Measurements from ENCODE around the gene HNRNPL.
"Not testable (repeated sequence)": the region's sequence is repeated elsewhere in the genome, so short reads cannot be mapped to it uniquely, and the experiment has no call there.

Gene HNRNPL

DNA sequence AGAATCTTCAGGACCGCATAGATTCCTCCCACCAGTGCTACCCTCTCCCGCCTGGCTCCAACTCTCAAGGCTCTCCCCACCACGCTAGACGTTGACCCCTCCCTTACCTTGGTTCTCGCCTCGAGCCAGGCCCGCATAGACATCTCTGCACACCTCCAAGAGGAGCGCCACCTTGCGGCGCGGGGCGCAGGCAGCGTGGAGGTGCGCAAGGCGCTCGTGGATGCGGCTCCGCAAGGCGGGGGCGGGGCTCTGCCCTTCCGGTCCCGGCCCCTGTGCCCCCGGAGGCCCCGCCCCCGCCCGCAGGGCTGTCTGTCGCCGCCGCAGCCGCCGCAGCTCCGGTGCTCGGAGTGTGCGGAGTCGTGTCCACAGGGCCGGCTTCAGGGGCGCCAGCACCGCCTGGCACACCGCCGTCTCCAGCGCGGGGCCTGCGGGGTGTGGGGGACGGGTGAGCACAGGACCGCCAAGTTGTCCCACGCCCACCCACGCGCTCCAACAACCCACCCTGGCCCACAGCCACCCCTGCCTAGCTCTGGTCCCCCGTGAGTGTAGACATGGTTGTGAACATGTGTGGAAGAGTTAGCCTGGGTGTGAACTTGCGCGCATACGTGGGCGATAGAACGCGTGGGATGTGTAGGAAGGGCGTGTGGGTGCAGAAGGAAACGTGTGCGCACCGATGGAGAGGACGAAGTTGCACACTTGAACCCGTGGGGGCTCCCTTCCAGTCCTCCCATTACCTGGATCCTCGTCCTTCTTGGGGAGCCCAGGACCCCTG is 20.2 kb upstream of the HNRNPL start:
- DNase-seq (ENCODE audit: low spot score), result peak; percentile 87

DNA sequence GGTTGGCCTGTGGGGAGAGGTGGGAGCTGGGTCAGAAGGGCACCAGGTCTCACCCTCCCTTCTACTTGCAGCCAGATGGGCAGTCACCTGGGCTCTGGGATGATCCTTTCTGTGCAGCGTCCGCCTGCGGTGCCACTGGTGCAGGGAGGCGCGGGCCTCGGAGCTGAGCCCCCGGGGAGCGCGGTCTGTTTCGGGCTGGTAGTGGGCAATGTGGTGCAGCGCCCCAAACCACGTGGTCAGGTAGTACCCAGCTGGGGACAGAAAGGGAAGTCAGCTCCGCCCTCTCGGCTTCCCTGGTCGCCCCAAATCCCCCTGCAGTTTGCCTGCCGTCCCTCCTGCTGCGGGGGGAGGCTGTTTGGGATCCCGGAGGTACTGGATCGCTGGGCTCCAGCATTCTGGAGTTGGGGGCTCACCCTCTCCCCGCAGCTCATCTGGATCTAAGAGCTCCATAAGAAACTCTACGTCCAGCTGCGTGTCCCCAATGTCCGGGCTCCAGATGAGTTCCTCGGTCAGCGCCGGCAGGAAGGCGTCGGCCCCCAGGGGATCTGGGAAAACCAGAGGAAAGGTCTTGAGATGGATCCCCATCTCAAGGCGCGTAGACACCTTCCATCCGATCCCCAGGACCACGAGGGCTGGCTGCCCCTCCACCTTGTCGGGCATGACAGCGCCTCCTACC is 19.5 kb upstream of the HNRNPL start:
- no peak for DNase-seq (ENCODE audit: low spot score)

DNA sequence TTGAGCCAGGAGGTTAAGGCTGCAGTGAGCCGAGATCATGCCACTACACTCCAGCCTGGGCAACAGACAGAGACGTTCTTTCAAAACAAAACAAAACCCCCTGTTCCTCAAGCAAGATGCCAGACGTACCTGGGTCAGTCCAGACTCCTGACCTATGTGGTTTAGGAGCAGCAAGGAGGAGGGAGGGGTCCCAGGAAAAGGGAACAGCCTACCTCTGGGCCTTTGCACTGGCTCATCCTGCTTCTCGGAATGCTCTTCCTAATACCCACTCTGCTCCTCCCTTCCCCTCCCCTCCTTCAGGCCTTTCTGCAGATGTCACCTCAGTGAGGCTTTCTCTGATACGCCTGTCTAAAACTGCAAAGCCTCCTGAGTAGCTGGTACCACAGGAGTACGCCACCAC is 18.8 kb upstream of the HNRNPL start:
- no peak for DNase-seq (ENCODE audit: low spot score)

DNA sequence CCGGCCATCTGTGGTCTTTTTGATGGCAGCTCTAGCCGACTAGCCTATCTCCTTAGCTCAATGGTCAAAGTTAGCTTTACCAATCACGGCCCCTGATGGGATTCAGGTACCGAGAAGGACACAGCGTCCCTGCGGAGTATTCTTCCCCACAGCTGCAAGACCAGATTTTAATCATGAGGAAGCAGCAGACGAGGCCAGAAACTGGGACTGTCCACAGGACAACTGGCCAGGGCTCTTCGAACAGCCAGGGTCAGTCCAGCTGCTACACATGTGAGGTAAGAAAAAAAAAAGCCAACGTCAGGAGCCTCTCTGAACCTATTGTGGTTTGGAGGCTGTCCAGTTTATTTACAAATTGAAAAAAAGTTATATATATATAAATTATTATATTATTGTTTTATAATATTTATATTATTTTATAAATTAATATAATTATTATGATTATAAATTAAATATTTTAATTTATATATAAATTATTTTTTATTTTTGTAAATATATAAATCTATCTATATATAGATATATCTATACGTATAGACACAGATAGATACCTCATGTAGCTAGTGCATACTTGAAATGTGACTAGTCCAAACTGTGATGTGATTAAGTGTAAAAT is 17.5 kb upstream of the HNRNPL start:
- no peak for DNase-seq (ENCODE audit: low spot score)

DNA sequence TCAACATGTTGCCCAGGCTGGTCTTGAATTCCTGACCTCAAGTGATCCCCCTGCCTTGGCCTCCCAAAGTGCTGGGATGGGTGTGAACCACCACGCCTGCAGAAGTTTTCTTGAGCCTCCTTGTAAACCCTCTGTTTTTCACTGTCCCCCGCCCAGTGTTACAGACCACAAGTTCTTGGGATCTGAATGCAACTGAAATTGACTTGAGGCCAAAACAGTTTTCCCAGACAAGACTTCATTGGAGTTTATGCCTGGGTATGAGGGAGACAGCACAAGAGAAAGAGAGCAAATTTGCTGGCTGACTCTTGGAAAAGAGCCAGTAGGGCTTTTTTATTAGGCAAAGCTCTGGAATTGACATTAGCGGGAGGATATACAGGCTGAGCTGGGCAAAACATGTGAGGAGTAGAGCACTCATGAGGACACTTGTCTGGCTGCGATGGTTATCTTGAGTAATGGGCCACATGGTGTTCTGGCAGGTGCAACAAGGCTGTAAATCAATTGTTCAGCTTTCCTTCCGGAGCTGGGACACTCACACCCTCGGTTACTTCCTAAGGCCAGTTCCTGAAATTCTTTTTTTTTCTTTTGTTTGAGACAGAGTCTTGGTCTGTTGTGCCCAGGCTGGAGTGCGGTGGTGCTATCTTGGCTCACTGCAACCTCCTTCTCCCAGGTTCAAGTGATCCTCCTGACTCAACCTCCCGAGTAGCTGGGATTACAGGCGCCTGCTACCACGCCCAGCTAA is 12.7 kb upstream of the HNRNPL start:
- DNase-seq (ENCODE audit: low spot score), result no peak

DNA sequence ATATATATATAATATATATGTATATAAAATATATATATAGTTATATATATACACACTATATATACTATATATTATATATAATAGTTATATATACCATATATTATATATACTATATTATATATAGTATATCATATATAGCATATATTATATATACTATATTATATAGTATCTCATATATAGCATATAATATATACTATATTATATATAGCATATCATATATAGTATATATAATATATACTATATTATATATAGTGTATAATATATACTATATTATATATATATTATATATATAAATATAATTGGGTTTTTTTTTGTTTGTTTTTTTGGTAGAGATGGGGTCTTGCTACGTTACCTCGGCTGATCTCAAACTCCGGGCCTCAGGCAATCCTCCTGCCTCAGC is 11.6 kb upstream of the HNRNPL start:
- no peak for DNase-seq (ENCODE audit: low spot score)

DNA sequence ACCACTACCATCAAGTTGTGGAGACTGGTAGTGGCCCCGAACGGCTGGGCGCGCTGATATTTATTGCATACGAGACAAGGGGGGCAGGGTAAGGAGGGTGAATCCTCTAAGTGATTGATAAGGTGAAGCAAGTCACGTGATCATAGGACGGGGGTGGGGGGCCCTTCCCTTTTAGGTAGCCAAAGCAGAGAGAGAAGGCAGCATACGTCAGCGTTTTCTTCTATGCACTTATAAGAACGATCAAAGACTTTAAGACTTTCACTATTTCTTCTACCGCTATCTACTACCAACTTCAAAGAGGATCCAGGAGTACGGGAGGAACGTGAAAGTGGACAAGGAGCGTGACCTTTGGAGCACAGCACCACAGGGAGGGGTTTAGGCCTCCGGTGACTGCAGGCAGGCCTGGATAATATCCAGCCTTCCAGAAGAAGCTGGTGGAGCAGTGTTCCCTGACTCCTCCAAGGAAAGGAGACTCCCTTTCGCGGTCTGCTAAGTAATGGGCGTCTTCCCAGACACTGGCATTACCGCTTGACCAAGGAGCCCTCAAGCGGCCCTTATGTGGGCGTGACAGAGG is 9.9 kb upstream of the HNRNPL start:
- not testable (repeated sequence) for DNase-seq (ENCODE audit: low spot score)

DNA sequence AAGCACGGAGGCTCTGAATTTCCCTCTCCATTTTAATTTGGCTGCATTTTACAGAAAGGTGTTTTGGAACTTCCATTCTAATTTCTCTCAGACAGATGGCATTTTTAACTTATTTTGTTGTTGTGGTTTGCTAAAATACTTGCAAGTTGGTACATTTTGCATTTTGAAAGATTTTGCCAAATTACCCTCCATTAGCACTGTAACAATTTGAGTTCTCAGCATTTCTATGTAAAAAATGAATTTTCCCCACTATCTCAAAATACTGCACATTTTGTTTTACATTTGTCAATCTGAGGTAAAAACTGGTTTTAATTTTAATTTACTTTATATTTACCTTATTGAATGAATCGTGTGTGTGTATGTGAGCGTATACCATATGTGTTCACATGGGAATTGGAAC is 7.0 kb upstream of the HNRNPL start:
- no peak for DNase-seq (ENCODE audit: low spot score)

DNA sequence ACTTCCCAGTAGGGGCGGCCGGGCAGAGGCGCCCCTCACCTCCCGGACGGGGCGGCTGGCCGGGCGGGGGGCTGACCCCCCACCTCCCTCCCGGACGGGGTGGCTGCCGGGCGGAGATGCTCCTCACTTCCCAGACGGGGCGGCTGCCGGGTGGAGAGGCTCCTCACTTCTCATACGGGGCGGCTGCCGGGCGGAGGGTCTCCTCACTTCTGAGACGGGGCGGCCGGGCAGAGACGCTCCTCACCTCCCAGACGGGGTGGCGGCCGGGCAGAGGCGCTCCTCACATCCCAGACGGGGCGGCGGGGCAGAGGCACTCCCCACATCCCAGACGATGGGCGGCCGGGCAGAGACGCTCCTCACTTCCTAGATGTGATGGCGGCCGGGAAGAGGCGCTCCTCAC is 6.0 kb upstream of the HNRNPL start:
- not testable (repeated sequence) for DNase-seq (ENCODE audit: low spot score)

DNA sequence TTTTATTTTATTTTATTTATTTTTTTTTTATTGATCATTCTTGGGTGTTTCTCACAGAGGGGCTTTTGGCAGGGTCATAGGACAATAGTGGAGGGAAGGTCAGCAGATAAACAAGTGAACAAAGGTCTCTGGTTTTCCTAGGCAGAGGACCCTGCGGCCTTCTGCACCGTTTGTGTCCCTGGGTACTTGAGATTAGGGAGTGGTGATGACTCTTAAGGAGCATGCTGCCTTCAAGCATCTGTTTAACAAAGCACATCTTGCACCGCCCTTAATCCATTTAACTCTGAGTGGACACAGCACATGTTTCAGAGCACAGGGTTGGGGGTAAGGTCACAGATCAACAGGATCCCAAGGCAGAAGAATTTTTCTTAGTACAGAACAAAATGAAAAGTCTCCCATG is 5.2 kb upstream of the HNRNPL start:
- DNase-seq (ENCODE audit: low spot score), result not testable (repeated sequence)

DNA sequence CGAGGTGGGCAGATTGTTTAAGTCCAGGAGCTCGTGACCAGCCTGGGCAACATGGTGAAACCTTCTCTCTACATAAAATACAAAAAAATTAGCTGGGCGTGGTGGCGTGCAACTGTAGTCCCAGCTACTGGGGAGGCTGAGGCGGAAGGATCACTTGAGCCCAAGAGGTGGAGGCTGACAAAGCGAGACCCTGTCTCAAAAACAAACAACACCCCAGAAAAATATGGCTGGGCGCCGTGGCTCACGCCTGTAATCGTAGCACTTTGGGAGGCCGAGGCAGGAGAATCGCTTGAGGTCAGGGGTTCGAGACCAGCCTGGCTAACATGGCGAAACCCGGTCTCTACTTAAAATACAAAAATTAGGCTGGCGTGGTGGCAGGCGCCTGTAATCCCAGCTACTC is 3.4 kb upstream of the HNRNPL start:
- no peak for DNase-seq (ENCODE audit: low spot score)

DNA sequence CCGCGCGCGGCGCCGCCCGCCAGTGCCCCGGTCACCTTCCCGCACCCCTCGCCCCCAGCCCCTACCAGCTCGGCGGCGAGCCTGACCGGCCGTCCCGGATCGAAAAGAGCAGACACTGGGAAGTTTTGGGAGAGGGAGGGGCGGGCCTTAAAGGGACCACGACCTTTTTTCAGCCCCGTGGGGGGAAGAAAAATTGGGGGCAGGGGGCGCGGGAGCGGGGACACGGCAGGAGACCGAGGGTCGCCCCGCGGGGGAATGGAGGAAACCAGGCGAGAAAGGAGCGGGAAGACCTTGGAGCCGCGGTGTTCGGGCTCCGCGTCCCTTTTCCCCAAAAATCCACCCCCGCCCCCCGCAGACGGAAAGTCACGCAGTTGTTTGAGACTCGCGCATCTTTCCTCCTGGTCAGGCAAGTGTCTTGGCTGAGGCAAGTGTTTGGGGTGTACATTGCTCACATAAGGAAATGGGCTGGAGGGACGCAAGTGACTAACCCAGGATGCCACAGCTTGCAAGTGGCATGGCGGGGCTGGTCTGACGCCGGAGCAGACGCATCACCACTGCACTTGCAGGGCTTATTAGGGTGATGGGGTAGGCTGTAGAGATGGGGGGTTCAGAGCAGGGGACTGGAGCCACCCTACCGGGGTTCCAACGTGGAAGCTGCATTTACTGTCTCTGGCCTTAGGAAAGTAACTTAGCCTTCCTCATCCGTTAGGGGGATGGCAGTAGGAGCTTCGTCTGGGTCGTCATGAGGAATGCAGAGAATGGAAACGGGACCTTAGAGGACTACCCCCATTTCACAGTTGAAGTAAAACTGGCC is 2.7 kb upstream of the HNRNPL start:
- no peak for DNase-seq (ENCODE audit: low spot score)

DNA sequence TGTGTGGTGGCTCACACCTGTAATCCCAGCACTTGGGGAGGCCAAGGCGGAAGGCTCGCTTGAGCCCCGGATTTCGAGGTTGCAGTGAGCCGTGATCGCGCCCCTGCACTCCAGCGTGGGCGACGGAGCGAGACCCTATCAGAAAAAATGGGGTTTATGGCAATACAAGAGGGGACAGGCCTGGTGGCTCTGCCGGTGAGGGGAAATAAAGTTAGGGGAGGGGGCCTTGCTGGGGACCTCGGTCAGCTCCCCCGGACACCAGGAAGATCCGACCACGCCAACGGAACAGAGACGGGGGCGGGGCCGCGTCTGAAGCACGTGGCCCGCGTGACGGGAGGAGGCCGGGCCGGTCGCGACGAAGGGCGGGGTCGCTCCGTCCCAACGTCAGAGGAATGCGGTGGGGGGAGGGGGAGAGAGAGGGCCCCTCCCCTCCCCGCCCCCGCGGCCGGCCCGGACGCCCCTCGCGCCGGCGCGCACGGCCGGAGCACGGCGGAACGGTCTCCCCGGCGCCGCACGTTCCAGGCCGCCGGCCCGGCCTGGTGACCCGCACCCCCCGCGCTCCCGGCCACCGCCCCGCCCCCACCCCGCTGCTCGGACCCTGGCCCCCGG is 1.9 kb upstream of the HNRNPL start:
- peak; percentile 90 for DNase-seq (ENCODE audit: low spot score)

DNA sequence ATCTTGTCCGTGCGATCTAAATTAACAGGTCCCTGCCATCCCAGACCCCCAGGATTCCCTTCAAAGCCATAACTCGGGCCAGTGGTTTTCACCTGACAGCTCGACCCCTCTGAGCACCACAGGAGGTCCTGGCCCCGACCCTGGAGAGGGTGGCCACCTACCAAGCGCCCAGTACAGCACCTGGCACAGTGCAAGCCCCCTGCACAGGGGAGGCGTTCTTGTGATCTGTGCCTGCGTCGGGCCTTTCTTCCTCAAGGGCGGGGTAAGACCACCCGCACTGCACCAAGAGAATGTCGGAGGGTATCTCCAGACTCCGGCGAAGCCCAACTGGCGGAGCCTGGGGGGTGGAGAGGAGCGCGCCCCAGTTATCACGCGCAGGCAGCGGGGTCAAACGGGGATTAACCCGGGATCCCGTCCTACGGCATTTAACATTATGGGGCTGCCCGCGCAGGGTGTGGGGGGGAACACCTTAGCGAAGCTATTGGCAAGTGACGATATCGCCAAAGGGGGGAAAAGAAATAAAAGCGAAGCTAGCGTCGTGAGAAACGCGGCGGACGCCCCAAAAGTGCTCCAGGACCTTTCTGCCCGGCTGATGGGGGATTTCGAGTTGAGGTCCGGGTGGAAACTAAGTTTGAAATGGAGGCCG is 1.3 kb upstream of the HNRNPL start:
- no peak for DNase-seq (ENCODE audit: low spot score)

DNA sequence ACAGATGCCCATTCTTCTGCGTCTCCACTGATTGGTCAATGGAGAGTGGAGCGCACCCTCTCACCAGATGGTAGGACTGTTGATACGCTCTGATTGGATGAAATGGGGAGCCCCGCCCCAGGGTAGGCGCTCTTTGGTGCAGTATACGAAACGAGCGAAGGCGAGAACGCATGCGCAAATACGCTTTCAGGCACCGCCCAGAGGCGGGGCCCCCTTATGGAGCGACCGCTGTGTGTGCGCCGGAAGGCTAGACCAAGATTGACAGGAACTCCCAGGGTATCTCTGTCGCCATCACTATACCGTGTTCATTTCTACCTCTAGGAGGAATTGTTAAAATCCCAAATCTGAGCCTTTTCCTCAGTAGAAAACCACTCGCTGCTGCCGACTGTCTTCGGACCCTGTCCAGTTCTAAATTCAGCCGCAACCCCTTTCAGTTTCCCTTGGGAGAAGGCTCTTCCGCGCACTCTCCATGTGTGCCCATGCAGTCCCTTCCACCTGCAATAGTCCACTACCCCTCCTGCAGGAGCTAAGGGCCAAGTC is 720 bp upstream of the HNRNPL start:
- peak; percentile 91 for DNase-seq (ENCODE audit: low spot score)

DNA sequence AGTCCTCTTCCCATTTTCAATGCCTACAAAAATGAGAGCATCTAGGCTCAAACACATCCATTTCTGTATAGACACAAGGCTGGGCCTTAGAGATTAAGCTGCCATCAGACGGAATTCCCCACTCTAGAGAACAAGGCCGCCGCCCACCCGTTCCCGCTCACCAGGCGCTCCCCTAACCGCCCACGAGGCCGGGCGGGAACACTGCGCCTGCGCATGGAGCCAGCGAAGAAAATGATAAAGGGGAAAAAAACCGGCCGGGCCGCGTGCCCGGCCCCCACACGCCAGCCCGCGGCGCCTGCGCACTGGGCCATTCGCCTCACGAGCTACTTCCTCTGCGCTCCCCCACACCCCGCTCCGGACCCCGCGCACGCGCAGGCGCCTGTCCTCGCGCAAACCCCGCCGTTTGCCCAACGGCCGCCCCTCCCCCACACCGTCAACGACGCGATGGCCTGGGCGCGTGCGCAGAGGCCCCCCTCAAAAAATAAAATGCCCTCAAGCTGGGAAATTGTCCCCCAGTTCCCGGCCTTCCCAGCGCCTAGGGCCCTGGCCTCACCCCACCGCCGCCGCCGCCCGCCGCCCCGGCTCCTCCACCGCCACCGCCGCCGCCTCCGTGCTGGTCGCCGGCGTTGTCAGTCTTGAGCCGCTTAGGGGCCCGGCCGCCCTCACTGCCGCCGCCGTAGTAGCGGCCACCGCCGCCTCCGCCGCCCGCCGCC is 483 bp downstream of the HNRNPL start:
- DNase-seq (ENCODE audit: low spot score), result peak; percentile 99

DNA sequence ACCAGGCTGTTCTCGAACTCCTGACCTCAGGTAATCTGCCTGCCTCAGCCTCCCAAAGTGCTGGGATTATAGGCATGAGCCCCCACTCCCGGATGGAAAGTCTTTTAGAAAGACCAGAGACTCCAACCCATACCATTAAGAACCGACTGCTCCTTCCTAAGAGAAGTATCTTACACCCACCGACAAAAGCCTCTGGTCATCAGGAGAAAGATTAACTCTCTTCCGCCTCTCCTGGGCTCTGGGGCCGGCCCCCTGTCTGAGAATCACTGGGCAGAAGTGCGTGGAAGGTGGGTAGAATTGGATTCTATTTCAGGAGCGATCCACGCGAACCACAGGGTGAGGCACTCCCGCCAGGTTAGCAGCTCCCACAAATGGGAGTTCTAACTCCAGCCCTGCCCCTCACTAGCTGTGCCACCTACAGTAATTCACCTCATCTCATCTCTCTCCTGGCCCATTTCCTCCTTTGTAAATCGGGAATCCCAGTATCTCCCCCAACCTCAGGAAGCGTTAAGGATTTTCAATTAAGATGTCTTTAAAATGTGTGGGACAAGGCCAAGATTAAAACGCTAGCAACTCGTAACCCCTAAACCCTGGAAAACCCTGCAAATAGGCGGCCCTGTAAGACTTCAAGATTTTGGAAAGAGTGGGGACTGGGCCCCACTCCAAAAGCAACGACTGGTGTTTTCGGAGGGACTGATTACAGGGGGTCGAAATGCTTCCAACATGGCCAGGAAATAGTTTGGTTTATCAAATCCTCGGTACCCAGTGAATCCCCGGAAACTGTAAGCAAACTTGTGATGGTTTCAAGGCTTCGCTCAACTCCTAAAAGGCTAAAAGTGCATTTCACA is 1.3 kb downstream of the HNRNPL start:
- DNase-seq (ENCODE audit: low spot score), result no peak

DNA sequence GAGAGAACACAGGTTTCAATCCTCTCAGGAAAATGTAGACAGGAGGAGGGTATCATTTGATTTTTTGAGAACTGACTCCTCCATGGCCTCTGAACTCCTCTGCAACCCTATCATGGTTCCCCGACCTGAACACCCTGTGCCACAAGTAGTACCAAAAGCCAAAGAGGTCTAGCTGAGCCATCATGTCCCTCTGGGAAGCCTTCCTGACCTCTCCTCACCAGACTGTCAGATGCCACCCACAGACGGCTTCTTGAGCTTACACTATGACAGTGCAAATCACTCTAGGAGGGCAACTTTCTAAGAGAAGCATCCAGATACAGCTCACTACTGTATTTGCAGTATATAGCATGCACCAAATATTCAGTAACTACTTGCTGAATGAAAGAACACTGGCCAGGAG is 3.7 kb downstream of the HNRNPL start:
- no peak for DNase-seq (ENCODE audit: low spot score)

Data from iPS-NIHi11 (cell line).